ENCODE data around the gene LSM3.
A peak's percentile ranks its signal among the peaks of the same experiment; 100 is the strongest.

LSM3 gene

DNA sequence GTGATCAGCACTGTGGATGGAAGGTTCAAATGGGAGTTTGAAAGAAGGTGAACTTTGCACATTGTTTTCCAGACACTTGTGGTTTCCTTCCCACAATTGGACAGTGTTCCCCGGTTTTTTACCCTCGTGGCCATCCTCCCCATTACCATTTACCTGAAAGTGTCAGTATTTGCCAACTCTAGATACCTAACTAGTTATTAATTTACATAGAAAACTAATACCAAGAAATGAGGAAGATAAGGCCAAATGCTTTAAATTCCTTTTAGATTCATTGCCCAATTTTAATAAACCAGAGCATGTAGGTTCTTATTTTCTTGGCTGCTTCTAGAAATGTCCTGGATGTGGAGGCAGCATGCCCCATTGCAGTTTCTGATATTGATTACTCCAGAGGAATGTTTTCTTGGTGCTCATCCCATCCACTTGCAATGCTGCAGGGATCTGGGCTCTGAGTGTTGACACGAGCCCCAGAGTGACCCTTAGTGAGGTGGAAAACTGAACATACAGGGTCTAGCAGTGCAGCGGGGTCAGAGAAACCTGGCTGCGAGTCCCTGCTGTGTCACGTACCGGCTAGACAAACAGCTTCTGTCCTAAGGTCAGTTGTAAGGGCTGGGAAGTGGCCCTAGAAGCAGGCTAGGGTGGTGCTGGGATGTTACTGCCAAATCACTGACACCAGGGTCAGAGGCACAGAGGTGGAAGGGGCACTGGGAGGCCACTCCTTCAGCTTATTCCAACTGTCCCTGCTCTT lies 23.5 kb downstream of the LSM3 start:
- DNase-seq, result no peak

DNA sequence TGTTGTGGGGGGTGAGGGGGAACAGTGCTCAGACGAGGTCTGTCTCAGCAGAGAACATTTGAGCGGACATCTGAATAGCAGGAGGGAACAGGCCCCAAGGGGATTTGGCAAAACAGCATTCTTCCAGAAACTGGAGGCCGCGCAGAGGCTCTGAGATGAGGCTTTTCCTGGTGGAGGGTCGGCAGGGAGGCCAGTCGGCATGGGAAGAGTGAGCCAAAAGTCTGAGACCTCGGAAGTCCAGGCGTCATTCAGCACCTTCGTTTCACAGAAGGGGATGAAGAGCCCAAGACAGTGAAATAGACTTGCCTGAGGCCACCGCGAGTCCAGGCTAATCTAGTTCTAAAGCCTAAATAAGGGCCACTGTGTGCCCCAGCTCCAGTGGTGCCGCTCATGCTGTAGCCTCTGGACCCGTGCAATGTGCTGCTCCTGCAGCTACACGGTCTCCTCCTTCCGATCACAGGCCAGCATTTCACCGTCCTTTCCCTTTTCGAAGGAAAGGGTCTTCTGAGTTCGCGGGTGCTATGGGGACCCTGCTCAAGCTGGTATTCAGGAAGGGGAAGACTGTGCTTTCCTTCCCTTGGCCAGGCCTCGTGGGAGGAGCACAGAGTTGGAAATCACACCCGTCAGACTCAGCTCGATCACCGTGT lies 24.4 kb downstream of the LSM3 start:
- DNase-seq, result no peak

DNA sequence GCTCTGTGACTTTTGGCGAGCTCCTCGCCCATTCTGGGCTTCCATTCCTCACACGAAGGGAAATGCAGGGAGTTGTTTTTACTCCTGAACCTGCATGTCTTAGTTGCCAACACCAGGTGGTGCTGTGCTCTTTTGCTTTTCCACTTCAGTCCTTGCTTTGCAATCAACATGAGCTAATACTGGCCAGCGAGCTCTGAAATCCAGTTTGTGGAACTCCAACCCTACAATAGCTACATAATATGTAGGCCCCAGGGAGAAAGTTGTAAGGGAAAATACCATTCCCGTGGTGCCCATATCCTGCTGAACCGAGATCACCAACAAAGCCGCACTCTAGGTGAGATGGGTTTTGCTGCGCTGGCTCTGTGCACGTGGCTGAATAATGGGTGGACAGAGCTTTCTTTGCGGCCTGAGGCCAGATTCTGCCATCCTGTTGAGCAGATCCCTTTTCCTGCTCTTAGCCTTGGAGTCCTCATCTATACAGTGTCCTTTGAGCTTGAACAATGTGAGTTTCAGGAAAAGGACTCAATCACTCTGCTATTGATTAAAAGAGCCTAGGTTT lies 25.0 kb downstream of the LSM3 start:
- DNase-seq, result peak; percentile 40

DNA sequence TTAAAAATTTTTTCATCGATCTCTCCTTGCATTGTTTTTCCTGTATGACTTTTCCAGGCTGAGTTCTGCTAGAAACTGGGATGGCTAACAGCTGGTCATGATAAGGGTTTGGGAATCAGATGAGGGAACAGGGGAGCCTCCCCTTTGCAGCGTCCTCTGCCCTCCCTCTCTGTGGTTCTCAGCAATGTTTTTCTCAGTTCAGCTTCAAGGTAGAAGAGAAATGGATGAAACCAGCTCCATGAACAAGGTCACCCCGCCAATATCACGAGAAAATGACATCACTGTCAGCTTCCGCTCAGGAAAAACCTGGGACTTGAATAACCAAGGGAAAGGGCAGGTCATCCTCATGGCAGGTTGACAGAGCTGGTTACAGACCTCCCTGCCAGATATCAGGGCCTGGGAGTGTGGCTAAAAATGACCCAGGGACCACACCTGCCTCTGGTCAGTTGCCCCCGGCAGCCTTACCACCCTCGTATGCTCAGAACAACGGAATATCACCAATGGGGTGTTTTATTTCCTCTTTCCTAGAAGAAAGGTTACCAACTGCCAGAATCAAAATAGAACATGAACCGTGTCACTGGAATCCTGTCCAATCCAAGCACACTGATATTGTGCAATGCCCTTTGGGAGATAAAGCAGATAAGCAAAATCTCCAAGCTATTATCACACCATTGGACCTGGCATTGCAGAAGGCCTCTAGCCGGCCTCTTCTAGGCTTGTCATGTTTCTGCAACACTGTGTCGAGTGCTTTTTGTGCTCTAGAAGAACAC lies 26.1 kb downstream of the LSM3 start:
- no peak for DNase-seq

DNA sequence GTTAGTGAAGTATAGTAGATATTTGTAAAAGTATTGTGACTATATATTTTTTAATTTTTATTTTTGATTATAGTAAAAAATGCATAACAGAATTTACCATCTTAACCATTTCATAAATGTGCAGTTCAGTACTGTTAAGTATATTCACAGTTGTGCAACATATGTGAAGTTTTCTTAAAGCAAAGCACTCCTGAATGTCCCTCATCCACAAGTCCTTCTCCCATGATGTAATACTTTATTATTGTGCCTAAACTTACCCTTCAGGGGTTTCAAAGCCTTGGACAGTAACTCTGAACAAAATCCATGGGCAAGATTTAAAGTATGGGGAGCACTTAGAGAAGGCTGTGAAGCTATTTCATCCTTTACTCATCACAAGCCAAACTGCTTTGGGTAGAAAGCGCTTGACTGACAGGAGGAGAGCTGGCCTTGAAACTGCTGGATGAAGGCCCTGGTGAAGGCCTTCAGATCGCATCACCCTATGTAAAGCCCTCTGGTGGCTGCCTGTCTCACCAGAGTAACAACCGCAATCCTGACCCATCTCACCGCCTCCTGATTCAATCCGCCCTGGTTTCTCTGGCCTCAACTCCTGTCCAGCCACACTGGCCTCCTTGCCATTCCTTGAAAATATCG lies 28.0 kb downstream of the LSM3 start:
- DNase-seq, result no peak

DNA sequence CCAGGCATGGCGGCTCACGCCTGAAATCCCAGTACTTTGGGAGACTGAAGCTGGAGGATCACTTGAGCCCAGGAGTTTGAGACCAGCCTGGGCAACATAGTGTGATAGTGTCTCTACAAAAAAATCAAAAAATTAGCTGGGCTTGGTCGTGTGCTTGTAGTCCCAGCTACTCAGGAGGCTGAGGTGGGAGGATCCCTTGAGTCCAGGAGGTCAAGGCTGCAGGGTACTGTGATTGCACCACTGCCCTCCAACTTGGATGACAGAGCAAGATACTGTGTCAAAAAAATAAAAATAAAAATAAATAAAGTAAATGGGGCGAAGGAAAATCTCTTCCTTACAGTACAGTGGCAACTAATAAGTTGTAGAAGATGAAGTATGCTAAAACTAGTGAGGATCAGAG lies 29.6 kb downstream of the LSM3 start:
- no peak for DNase-seq

DNA sequence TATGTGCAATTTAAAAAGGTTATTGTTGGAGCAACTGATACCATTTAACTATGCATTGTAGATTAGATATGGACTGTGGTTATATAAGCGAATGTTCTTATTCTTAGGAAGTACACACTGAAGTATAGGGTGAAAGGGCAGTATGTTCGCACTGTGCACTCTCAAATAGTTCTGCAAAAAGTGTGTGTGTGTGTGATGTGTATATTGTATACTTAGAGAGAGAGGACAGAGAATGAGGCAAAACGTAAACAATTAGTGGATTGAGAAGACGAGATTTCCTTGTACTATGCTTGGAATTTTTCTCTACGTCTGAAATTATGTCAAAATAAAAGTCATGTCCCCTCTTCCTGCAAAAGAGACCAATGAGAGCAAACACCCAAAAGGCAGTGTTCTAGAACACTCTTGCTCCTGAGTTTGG lies 30.4 kb downstream of the LSM3 start:
- DNase-seq, result no peak

DNA sequence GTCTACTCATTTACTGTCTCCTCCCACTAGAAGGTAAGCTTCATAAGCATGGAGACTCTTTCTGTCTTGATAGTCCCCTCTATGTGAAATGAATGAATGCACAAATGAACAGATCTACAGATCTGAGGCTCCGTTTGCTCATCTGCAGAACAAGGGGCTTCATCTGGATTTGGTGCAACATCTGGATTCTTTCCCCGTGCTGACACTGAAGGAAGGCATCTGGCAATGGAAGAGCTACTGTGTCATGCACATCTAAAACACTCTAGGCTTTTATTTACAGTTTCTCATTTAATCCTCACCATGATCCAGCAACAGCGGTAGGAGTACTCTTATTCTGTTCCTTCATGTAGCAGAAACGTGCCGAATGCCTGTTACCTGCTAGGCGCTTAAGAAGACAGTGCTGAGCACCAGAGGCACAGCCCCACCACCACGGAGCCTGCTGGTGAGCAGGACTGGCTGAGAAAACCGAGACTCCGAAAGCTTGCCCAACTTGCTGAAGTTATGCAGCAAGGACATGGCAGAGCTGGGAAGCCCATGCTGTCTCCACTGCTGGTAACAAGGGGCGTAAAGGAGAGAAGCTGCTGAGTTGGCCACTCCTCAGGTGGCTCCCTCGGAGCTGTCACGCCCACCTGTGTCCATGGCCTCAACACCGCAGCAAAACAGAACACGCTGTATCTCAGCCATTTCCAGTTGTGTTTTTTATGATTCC lies 31.1 kb downstream of the LSM3 start:
- no peak for DNase-seq

DNA sequence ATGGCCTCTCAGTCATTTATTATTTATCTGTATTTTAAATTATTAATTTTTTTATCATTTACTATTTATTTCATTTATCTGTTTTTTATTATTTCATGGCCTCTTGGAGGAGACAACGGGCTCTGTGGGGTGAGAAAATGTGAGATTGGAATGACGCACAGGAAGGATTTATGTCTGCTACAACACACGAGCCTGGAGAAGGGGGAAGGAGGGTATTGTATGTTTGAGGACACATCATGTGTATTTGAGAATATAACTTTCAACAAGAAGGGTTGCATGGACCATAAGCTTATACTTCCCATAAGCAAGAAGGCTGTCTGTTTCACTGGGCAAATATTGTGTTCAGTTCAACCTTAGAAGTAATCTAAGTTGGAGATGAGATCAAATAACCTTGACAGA lies 31.7 kb downstream of the LSM3 start:
- no peak for DNase-seq

DNA sequence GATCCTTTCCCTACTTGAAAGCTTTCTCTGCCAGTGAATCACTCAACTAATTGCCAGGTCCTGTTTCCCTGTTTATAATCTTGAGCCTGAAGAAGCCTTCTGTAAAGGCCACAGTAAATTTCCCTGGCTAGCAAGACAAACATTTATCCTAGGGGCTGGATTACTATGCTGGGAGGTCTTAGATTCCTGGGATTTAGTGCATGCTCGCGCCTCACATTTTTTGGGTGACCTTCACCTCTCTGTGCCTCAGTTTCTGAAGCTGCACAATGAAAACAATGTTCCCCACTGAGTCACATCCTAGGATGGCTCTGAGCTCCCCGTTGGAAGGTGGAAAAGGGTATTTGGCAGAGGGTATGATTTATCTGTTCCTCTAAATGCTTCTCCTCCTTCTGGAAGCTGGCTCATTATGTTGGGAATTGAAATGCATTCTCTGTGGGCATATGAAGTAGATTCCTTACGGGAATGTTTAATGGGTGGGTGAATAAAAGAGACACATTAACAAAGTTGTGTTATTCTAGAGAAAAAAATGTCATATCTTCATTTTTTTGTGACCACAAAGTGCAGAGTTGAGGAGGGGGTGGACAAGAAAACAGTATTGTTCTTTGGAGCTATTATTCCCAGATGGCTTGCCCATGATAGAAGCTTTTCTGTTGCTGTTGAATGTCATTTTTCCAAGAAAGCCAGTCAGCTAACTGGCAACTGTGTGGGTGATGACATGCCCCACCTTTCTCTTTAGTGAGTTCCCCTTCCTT lies 32.4 kb downstream of the LSM3 start:
- no peak for DNase-seq

DNA sequence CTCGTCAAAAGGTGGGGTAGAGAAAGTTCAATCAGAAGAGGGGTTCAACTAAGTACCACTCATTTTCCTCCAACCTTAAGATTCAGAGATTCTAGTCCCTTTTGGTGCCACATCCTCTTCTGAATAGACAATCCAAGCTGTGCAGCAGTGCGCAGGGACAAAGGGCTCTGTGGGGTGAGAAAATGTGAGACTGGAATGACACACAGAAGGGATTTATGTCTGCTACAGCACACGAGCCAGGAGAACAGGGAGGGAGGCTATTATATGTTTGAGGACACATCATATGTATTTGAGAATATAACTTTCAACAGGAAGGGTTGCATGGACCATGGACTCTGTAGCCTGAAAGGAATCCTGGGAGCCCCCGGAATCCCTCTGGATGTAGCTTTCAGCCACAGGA lies 33.0 kb downstream of the LSM3 start:
- DNase-seq, result no peak

DNA sequence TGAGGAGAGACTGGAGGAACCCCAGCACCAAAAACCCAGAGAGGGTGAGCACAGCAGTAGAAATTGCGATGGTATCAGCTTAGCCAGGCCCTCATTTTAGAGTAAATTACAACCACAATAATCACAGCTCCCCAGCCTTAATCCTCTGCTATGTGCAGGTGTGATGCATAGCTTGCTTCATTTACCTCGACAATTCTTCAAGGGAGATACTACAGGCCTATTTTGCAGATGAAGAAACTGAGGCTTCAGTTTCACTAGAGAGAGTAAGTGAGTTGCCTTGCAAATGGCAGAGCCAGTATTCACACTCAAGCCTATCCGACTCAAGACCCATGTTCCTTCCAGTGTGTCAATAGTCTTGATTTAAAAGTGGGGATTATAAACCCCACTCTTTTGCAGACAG lies 33.4 kb downstream of the LSM3 start:
- no peak for DNase-seq

DNA sequence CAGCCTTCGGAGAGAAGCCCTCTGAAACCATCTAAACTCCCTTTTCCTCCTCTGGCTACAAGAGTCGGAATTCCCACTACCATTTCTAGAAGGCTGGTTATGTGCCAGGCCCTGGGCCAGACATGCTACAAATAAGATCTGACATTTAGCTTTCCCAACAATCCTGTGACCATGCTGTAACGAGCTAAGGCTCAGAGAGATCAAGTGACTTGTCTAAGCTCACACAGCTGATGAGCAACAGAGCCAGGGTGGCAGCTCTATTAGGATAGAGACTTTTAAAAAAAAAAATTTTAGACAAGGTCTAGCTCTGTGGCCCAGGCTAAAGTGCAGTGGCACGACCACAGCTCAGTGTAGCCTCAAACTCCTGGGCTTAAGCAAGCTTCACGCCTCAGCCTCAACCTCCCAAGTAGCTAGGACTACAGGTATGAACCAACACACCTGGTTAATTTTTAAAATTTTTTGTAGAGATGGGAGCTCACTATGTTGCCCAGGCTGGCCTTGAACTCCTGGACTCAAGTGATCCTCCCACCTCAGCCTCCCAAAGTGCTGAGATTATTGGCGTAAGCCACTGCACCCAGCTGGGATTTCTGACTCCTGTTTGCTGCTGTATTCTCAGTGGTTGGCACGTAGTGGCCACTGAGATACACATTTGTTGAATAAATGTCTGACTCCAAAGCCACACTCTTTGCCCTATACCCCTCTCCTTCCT lies 34.6 kb downstream of the LSM3 start:
- DNase-seq, result no peak

DNA sequence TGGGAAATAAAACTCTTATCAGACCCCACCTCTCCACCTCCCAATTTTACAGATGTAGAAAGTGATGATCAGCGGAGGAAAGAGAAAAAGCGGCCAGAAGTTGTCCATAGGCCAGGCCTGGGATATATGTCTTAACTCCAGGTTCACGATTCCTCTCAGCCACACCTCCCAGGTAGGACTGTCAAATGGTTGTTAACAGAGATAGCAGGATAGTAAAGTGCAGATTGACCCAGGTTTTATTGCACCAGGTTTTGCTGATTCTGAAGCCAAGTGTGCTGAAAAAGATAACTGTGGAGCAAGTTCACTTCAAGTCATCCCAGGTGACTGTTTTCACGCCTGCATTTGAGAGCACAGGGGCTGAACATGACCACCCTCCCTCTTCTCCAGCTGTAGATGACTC lies 36.1 kb downstream of the LSM3 start:
- DNase-seq, result no peak

DNA sequence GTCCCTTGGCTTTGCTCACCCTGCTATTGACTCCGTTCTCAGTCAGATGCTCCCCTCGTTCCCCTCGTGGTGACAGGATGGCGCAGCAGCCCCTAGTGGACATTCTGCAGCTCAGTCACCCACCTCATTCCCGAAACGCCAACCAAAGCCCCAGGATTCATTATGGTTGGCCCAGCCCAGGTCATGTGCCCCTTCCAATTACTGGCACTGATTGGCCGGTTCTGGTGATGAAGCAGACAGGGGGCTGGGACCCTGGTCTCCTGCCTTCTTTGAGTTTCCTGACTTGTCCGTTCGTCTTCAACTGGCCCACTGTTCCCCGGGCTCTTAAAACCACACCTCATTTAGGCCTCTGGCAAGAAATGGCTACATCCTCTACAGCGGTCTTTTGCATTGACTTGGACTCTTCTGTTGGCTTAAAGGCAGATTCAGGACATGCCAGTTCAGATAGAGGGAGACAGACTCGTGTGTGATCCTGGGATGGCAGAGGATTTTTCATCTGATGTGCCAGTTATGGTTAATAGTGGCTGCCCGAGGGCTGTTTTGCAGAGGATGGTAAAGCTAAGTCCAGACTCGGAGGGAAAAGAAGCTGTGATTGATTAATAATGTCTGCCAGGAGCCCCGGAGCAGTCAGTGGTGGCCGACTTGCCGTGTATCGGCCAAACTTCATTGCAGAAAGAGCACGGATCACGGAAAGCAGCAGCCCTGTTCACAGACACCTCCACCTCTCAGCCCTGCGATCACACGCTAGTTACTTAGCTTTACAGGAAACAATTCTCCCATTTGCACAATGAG lies 37.8 kb downstream of the LSM3 start:
- peak; percentile 54 for DNase-seq

DNA sequence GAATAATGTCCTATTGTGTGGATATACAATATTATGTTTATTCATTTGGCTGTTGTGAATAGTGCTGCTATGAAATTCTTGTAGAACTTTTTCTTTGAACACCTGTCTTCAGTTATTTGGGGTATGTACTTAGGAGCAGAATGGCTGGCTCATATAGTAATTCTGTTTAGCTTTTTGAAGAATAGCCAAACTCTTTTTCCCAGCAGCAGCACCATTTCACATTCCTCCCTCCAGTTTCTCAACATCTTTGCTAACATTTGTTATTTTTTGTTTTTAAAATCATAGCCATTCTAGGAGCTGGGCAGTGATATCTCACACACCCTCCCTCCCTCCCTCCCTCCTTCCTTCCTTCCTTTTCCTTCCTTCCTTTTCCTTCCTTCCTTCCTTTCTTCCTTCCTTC lies 39.7 kb downstream of the LSM3 start:
- DNase-seq, result no peak

DNA sequence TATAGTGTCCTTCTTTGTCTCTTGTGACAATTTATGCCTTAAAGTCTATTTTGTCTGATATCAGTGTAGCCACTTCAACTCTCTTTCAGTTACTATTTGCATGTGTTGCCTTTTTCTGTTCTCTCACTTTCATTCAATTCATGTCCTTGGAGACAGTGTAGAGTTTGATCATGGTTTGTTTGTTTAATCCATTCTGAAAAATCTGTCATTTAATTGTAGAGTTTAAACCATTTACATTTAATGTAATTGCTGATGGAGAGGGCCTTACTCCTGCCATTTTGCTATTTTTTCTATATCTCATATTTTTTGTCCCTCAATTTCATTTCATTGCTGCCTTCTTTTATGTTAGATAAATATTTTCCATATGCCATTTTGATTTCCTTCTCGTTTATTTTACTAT lies 42.3 kb downstream of the LSM3 start:
- no peak for DNase-seq

DNA sequence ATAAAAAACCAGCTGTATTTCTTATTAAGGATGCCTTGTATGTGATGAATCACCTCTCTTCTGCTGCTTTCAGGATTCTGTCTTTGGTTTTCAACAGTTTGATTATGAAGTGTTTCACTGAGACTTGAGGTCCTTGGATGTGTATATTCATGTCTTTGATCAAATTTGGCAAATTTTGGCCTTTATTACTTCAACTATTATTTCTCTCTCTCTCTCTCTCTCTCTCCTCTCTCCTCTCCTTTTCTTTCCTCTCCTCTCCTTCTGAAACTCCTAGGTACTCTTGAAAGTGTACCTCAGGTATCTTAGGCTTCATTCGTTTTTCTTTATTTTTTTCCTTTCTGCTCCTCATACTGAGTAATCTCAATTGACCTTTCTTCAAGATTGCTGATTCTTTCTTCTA lies 43.3 kb downstream of the LSM3 start:
- no peak for DNase-seq

DNA sequence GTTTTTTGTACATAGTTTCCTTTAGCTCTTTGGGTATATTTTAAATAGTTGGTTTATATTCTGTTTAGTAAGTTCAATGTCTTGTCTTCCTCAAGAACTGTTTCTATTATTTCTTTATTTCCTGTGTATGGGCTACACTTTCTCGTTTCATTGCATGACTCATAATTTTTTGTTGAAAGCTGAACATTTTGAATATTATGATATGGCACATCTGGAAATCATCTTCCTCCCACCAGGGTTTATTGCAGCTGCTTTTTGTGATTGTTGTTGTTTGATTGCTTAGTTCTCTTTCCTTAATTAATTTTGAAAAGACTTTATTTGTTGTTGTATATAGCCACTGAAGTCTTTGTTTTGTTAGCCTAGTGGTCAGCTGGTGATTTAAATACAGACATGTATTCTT lies 43.8 kb downstream of the LSM3 start:
- DNase-seq, result no peak

DNA sequence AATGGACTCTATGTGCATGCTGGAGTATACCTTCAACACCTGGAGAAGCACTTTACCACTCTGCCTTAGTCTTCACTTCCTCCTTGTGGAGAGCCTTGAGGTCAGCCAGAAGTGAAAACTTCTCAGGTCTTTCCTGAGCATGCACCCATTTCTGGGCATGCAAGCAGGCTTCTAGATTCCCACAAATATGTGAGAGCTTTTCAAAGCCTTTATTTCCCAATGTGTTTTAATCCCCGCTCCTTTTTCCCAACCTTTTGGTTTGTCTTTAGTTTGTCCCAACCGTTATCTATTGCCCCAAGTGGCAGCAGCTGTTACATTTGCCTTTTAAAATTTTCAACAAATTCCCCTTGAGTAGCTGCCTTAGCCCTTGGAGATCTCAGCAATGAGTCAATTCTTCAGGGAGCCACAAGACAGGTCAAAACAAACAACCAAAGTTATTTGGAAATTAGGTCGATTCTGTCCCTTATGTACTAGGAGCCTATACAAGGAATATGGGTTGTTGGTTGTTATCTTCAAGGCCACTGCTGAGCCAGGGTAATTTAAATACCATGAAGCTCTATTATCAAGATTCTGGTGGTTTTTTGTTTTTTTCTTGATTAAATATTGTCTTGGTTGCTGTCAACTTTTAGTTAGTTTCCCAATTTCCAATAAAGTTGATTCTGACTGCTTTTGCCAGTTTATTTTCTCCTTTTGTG lies 44.4 kb downstream of the LSM3 start:
- DNase-seq, result no peak

All from activated CD8-positive, alpha-beta memory T cell treated with anti-CD3 and anti-CD28 coated beads, Interleukin-2, amount 50 U/mL, for 4 hours (primary cell).